Fibroblast of the aortic adventitia (primary cell): ENCODE measurements around the gene SAP30L. TPM values are rescaled to one million over a fixed set of nuclear protein-coding genes. Genes with fewer than 3 reads are reported as not detected.

Experiments used
- DNase-seq: peaks from one replicate; pipeline ENCODE4 v3.0.0-alpha.2; 2010; ENCODE audit warnings: low read depth
- H3K4me3 ChIP-seq: 2 replicates; pipeline ENCODE4 v1.5.1; 2011; ENCODE audit warnings: low read depth, mild to moderate bottlenecking, control low read depth, low read length, moderate library complexity
- CTCF ChIP-seq: IDR thresholded peaks from 2 replicates; pipeline ENCODE4 v1.5.1; 2011; ENCODE audit warnings: mild to moderate bottlenecking, low read length, control low read depth, inconsistent platforms; ENCODE audit not compliant: insufficient read depth
- total RNA-seq: library from RNA; depleted of rRNA; stranded (reverse); fragments of >200 nt; gene quantifications from 2 replicates; pipeline ENCODE4 v1.2.3, GENCODE V29; 2012; ENCODE audit warnings: low replicate concordance

SAP30L gene
- total RNA-seq, 1 donor, result 30.3 TPM

GRCh38 chr5:154430961-154431630 lies 14.7 kb upstream of the SAP30L start:
- no peak for TF ChIP-seq CTCF
- no peak for DNase-seq
- H3K4me3 ChIP-seq, result no peak overlapping the region

GRCh38 chr5:154435226-154435625 lies 10.6 kb upstream of the SAP30L start:
- no peak for TF ChIP-seq CTCF
- no peak for DNase-seq
- H3K4me3 ChIP-seq, result no peak overlapping the region

GRCh38 chr5:154437281-154437965 lies 8.4 kb upstream of the SAP30L start:
- no peak overlapping the region for H3K4me3 ChIP-seq
- TF ChIP-seq CTCF, result no peak
- DNase-seq, result no peak

- no peak for TF ChIP-seq CTCF
- no peak for DNase-seq
- no peak overlapping the region for H3K4me3 ChIP-seq
Measured at GRCh38 chr5:154440540-154440939, 5.3 kb upstream of the SAP30L start.

GRCh38 chr5:154442801-154443200 lies 3.0 kb upstream of the SAP30L start:
- no peak overlapping the region for H3K4me3 ChIP-seq
- TF ChIP-seq CTCF, result no peak
- no peak for DNase-seq

GRCh38 chr5:154444556-154445421 lies 1.0 kb upstream of the SAP30L start:
- peak overlapping the region; percentile 92 for H3K4me3 ChIP-seq
- TF ChIP-seq CTCF, result no peak
- no peak for DNase-seq
